Measurements from ENCODE around the gene PIAS1.
A peak's percentile ranks its signal among the peaks of the same experiment; 100 is the strongest.
"Not testable (repeated sequence)": the region's sequence is repeated elsewhere in the genome, so short reads cannot be mapped to it uniquely, and the experiment has no call there.

PIAS1 gene

DNA sequence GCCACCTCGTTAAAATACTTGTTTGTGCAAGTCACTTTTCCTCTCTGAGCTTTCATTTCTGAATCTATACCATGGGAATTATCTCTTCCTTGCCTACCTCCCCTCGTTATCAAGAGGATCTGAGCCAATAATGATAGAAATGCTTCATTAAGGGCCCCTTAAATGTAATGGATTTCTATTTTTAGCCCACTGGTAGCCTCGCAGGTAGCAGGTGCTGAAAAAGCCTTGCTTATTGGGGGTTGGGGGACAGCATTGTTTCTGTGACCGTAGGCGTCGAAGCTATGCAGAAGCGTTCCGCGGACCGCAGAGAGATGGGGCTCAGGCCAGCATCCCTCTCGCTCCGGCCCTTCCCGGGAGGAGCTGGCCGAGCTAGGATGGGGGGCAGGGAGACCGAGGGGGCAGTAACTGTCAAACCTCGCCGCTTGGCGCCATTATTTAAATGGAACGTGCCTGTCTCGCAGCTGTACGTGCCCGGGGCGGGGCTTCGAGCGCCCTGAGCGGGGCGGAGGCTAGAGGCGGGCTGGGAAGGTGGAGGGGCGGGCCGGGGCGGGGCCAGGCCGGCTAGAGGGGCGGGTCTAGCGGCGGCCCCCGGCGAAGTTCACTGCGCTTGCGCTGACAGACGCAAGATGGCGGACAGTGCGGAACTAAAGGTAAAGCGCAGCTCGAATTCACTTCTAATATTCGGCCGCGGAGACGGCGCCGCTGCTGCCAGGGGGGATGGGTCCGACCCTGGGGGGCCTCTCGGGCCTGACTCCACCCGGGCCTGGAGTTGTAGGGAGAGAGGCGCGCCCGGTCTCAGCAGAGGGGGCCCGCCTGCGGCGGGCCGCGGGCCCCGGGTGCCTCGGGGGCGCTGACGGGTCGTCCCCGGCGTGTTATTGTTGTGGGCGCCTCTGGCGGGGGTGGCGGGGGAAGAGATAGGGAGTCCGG lies at the start of gene PIAS1:
Gene PIAS1, plus strand, starts transcription at position 615 of the 927 bp plus-strand sequence. Its CDS starts 12 bp downstream, at position 627.
- DNase-seq, result peak; percentile 98

DNA sequence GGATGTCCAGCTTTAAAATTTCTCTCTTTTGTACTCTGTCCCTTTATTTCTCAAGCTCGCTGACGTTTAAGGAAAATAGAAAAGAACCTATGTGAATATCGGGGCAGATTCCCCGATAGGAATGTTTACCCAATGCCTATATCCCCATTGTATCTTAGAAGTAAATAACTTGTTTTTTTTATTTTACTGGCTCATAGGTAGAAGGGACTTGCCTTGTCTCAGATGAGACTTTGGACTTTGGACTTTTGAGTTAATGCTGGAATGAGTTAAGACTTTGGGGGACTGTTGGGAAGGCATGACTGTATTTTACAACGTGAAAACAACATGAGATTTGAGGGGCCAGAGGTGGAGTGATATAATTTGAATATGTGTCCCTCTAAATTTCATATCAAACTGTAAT lies 46.5 kb upstream of the PIAS1 start:
- DNase-seq, result not testable (repeated sequence)

DNA sequence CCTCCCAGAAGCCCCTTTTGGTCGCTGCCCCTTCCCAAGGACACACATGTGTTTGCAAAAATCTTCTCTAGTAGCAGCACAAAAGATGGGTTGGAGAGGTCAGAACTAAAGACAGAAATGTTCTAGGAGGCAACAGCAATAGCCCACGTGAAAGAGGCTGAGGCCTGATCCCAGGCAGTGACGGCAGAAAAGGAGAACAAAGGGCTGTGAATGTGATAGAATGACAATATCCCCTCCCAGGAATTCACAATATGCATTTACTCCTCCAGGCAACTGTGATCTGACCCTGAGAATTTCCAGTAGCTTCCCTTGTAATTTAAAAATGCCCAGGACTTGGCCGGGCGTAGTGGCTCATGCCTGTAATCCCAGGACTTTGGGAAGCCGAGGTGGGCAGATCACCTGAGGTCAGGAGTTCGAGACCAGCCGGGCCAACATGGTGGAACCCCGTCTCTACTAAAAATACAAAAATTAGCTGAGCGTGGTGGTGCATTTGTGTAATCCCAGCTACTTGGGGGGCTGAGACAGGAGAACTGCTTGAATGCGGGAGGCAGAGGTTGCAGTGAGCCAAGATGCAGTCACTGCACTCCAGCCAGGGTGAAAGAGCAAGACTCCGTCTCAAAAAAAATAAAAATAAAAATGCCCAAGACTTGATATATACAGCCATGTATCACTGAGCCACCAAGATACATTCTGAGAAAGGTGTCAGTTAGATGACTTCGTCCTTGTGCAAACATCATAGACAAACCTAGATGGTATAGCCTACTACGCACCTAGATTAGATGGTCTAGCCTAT lies 43.6 kb upstream of the PIAS1 start:
- DNase-seq, result no peak

DNA sequence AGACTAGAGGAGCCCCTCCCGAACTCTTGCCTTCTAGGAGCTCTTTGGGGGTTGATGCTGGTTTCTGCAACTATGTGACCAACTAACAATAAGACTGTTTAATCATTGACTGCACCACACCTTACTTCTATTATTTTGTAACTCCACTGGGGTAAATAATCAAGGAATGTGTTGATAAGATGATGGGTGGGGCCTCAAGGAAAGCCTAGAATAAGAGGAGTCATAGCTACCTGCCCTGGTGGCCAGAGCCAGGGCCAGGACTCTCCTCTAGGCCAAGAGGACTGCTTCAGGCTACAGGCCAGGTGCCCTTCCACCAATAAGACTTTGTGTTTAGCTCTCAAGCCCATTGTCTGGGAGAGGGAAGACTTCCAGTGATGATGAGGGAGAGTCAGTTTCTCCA lies 41.2 kb upstream of the PIAS1 start:
- no peak for DNase-seq

DNA sequence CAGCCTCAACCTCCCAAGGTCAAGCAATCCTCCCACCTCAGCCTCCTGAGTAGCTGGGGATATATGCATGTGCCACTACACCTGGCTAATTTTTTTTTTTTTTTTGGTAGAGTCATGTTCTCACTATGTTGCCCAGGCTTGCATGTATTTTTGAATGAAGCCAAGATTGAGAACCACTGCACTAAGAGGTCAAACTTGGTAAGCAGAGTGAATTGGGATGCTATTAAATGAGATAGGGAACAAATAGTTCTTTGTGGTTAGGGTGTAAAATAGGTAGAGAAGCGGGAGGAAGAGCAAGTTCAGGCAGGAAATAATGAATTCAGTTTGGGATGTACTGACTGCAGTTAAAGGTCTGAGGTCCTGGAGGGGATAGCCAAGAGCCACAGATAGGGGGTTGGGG lies 39.9 kb upstream of the PIAS1 start:
- DNase-seq, result no peak

DNA sequence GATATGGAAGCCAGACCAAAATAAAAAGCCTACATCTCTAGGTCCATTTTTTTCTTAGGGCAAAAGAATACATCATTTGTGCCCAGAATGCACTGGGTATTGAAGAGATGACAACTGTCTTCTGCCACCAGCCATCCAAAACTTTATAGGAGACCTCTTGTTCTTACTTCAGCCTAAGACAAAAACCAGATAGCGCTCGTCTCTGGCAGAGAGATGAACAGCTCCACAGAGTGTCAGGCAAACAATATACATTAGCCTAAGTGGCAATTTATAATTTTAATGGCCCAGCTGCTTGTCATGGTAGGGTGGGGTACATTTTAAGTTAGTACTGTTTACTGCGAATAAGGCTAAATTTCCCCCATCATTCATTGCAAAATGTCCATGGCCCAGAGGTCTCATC lies 38.9 kb upstream of the PIAS1 start:
- no peak for DNase-seq

DNA sequence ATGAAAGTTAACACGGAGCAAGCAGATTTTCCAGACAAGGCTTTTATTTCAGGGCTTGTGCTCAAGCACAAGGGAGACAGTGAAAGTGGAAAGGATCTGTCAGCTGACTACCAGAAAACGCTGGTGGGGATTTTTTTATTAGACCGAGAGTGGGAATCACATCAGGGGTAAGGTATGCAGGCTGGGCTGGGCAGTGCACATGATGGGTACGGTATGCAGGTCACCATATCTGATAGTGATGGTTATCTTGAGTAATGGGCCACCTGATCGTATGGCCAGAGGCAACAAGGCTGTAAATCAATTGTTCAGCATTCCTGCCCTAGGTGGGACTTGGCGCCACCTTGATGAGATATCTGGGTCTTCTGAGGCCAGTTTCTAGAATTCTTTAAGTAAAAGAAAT lies 36.9 kb upstream of the PIAS1 start:
- no peak for DNase-seq

DNA sequence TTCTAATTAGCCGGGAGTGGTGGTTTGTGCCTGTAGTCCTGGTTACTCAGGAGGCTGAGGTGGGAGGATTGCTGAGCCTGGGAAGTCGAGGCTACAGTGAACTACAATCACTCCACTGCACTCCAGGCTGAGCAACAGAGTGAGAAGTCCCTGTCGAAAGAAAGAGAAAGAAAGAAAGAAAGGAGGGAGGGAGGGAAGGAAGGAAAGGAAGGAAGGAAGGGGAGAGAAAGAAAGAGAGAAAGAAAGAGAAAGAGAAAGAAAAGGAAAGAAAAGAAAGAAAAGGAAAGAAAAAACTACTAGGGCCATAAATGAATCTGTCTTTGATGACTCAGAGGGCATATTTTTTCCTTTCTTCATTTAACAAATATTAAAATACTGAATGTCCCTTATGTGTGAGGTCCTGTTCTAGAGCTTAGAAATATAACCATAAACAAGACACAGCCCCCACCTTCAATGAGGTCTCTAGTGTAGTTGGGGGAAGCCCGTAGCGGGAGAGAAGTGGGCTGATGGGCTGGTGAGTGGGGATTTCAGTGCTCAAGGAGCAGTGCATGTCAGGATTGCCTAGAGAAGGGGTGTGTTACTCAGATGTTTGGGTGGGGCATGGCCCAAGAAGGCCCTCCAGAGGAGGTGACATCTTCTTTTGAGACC lies 35.2 kb upstream of the PIAS1 start:
- no peak for DNase-seq

DNA sequence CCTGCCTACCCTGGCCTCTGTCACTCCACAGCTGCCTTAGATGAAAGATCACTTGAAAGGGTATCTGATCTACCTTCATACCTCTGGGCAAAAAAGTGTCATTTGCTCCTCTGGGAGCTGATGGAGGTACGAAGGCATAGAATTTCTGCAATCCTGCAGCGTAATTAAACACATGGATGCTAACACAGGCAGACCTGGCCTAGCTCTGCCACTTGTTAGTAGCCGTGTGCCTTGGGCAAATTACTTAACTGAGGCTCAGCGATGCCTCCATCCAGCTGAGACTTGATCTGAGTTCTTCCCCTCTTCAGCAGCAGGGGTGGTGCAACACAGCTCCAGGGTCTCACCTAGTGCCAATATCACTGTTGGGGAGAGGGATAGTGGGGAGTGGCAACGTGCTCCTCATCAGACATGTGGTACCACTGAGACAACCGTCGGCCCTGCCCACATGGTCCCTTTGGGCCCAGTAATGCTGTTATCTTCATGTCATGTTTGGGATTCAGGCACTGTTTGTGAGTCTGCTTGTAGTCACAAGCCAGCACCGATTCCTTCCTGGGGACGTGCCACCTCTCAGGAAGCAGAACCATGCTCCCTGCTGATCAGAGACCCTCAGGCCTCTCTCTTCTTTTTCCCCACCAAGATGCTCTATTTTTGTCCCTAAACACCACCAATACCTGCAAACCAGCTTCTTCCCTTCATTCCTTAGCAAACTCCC lies 34.1 kb upstream of the PIAS1 start:
- no peak for DNase-seq

DNA sequence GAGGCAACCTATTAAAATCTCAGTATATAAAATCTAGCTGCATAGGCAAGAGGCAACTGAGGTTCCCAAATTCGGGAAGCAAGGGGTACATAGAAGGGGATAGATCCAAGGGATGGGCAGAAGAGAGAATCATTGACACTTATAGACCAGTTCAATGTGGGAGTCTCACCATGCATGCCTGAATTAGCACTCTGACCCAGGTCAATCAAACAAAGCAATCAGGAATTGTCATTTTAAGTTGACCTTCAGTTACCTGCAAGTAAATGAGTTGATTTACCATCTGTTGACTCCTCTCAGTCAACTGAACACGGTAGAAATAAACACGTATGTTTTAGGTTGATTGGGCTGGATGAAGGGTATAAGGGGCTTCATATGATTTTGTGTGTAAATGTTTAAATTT lies 33.4 kb upstream of the PIAS1 start:
- DNase-seq, result no peak

DNA sequence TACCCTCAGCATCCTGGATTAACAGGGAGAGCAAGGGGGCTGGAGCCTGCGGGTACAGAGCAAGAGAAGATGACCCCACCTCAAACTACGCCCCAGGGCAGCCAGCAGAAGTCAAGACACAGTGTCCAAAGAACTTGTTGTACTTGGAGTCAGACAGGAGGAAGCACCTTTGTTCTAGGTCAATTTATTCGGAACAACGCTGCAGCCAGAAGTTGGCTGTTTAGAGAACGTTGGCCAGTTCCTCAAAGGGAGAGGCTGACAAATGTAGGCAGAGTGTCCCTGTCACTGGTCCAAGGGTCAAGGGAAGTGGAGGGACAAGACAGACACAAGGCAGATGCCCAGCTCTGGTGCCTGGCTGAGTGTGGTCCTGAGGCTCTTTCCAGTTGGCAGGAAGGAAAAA lies 32.1 kb upstream of the PIAS1 start:
- peak; percentile 26 for DNase-seq

DNA sequence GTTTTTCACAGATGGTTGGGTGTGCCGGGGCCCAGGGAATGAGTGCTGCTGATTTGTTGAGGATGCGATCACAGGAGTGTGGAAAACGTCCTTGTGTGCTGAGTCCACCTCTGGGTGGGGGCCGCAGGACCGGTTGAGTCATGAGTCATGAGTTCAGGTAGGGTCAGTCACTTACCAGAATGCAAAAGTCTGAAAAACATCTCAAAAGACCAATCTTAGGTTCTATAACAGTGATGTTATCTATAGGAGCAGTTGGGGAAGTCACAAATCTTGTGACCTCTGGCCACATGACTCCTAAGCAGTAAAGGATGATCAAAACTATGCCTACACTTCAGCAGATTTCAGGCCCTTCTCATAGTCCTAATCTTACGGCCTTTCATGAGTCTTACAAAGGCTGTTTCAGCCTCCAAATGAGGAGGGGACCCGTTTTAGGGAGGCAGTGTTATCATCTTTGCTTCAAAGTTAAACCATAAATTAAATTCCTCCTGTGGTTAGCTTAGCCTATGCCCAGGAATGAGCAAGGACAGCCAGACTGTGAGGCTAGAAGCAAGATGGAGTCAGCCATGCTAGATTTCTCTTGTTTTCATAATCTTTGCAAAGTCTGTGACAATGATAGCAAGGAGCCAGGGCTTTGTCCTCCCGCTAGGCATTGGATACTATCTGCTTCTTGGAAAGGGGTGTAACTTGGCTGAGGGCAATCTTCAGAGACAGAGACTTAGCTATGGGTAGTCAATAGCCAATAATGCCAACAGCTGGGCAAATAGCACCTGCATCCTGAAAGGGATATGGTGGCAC lies 30.6 kb upstream of the PIAS1 start:
- peak; percentile 18 for DNase-seq

DNA sequence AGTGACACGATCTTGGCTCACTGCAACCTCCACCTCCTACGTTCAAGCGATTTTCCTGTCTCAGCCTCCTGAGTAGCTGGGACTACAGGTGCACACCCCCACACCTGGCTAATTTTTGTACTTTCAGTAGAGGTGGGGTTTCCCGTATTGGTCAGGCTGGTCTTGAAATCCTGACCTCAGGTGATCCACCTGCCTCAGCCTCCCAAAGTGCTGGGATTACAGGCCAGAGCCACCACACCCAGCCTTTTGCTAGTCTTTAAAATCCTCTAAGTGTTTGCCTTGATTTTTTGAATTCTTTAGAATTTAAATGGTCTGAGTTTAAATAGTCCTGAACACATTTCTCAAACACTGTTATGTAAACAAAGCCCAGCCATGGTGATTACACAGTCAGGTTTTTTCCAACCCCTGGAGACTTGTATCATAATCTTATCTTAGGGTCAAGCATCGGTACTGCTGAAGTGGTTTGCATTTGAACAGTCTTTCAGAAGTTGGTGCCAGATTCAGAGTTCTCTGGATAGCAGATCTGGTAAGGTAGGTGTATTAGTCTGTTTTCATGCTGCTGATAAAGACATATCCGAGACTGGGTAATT lies 28.2 kb upstream of the PIAS1 start:
- DNase-seq, result no peak

DNA sequence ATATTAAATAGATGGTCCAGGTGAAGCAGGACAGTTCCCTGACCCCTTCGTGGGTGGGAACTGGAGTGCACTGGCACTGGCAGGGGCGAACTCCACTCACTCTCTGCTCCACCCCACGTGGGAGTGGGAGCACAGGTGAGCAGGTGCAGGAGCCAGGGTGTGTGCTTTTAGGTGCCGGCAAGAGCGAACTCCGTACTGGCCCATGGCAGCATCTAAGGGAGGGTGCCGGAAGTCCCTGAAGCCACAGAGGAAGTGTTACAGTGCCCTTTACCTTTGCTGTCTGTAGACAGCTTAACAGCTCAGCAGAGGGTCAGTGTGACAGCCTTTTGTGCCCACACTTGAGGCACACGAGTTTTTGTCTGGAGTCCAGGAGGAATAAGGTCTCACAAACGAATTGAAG lies 26.7 kb upstream of the PIAS1 start:
- DNase-seq, result no peak

DNA sequence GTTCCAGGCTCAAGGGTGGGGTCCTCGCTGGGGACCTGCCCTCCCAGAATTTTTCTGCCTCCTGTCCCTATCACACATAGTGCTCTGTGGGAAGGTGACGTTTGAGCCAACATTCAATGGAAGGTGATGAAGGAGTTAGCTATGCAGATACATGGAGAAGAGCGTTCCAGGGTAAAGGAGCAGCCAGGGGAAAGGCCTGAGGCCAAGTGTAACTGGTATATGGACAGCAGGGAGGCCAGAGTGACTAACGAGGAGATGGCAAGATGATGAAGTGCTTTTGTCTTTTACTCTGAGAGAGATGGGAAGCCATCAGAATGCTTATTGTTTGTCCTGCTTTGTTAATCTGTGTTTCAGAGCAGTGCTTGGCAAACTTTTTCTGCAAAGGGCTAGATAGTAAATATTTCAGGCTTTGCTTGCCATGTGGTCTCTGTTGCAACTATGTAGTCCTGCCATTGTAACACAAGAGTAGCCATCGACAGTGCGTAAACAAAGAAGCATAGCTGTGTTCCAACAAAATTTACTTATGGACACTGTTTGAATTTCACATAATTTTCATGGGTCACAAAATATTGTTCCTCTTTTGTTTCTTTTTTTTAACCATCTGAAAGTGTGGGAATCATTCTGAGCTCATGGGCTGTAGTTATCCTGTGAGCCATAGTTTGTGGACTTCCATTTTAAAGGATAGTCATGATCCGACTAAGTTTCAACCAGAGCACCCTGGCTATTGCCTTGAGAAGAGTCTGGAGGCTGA lies 25.8 kb upstream of the PIAS1 start:
- peak; percentile 33 for DNase-seq

DNA sequence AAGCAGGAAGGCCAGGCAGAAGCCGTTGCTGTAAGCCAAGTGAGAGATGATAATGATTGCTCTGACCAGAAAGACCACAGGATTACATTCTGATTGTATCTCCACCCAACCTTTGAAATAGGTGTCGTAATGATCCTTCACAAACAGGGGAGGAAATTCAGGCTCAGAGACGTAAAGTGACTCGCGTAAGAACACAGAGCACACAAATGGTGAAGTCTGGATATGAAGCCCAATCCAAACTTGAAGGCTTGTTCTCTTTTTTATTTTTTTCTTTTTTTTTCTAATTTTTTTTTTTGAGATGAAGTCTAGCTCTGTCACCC lies 25.3 kb upstream of the PIAS1 start:
- DNase-seq, result no peak

DNA sequence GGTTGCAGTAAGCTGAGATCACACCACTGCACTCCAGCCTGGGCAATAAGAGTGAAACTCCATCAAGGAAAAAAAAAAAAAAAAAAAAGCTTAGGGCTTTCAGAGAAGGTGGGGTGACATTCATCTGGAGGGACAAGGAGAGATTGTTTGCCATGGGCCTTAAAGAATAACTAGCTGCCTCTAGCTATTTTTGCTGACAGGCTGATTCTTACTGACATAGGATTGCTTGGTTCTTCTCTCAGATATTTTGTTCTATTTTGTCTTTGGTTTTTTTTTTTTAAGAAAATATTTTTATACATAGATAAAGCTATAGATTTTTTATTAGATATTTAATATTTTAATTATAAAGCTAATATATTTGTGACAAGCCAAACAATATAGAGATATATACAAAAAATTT lies 24.2 kb upstream of the PIAS1 start:
- no peak for DNase-seq

DNA sequence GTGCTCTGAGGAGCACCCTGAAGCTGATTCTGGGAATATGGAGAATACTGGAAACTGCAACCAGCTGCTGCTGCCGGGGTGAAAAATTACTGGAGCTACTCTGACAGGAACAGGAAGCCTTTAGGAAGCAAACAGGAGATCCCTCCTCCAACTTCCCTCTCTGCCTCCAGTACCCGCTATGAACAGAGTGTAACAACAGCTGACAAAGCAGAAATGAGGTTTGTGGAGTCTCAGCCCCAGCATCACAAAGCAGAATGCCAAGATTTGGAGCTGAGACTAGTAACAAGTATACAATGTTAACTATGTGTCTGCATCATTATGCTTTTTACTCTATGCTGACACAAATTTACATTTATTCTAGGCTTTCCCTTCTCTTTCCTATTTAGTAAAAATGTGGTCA lies 22.7 kb upstream of the PIAS1 start:
- peak; percentile 55 for DNase-seq

DNA sequence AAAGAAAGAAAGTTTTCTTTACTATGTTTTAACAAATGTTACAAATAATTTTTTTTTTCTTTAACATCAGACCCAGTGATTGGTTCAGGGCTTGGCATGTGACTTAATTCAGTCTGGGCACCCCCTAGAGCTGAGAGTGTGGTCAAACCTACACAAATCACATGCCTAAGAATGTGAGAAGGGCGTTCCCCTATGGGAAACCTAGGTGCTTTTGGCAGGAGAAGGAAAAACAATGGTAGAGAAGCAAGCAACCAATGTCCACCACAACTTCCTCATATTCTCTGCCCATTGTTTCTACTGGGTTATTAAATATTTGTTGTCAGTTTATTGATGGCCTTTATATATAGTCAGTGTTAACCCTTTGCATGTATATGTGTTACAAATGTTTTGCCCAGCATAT lies 21.4 kb upstream of the PIAS1 start:
- DNase-seq, result peak; percentile 61

DNA sequence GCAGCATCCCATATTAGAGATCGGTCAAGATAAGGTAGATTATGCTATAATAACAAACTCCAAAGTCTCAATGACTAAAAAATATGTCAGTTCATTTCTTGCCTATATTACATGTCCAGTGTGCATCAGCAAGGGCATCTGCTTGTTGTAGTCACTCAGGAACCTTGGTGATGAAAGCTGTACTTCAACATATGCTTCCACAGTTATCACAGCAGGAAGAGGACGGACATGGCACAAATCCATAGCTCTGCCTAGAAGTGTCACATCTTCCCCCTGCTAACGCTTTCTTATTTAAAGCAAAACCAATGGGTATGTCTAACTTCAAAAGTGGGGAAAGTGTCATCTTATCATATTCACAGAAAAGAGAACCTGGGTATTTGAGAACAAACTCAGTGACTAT lies 20.0 kb upstream of the PIAS1 start:
- no peak for DNase-seq

DNA sequence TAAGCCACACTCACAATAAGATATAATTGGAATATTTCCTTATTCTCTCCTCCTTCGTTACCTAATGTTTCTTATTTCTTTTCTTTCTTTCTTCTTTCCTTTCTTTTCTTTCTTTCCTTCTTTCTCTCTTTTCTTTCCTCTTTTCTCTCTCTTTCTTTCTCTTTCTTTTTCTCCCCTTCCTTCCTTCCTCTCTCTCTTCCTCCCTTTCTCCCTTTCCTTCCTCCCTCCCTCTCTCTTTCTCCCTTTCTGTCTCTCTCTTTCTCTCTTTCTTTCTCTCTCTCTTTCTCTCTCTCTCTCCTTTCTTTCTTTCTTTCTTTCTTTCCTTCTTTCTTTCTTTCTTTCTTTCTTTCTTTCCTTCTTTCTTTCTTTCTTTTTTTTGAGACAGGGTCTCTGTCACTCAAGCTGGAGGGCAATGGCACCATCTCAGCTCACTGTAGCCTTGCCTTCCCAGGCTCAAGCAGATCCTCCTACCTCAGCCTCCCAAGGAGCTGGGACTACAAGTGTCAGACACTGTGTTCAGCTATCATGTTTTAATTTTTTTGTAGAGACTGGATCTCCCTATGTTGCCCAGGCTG lies 19.3 kb upstream of the PIAS1 start:
- no peak for DNase-seq
